NOMO-1 treated with DMSO at 0.1 percent for 48 hours (cell line): ENCODE results near the gene NRARP.
A peak's percentile ranks its signal among the peaks of the same experiment; 100 is the strongest.

Source experiments
- DNase-seq: peaks from one replicate; lab custom pipeline; 2025; ENCODE audit not compliant: unreplicated experiment; lab: John Stamatoyannopoulos, UW

The NRARP gene

GRCh38 chr9:137278721-137279711, 23.1 kb downstream of the NRARP start:
- DNase-seq: no peak

- DNase-seq: peak; percentile 49
These were observed 23.9 kb downstream of the NRARP start for GRCh38 chr9:137278061-137278701.

- peak; percentile 96 for DNase-seq
These were observed 24.6 kb downstream of the NRARP start, which contains the start of gene TOR4A for GRCh38 chr9:137277329-137278041. Gene TOR4A (plus strand): TSS chr9:137277726. CDS start chr9:137278690, 964 bp downstream.

- peak; percentile 76 for DNase-seq
These were observed 25.4 kb downstream of the NRARP start for GRCh38 chr9:137276473-137277328.

GRCh38 chr9:137275588-137276472, 26.2 kb downstream of the NRARP start:
- DNase-seq: no peak

- DNase-seq: no peak
These were observed 26.9 kb downstream of the NRARP start for GRCh38 chr9:137275203-137275587.

- DNase-seq: no peak
These were observed 28.3 kb downstream of the NRARP start for GRCh38 chr9:137273611-137274320.

GRCh38 chr9:137273095-137273490, 29.0 kb downstream of the NRARP start:
- no peak for DNase-seq

GRCh38 chr9:137272241-137273094, 29.6 kb downstream of the NRARP start:
- no peak for DNase-seq

GRCh38 chr9:137271696-137272076, 30.4 kb downstream of the NRARP start:
- no peak for DNase-seq

GRCh38 chr9:137270929-137271695, 31.0 kb downstream of the NRARP start:
- no peak for DNase-seq

- DNase-seq: peak; percentile 94
These were observed 32.8 kb downstream of the NRARP start for GRCh38 chr9:137269231-137269772.

- no peak for DNase-seq
These were observed 33.4 kb downstream of the NRARP start for GRCh38 chr9:137268538-137269201.

- no peak for DNase-seq
These were observed 34.1 kb downstream of the NRARP start for GRCh38 chr9:137267933-137268355.

- DNase-seq: no peak
These were observed 35.3 kb downstream of the NRARP start for GRCh38 chr9:137266585-137267453.
